Kidney capillary endothelial cell (primary cell): ENCODE results near the gene FLCN.
"Not testable (repeated sequence)": the region's sequence is repeated elsewhere in the genome, so short reads cannot be mapped to it uniquely, and the experiment has no call there.

Source experiments
- DNase-seq: peaks from one replicate; pipeline ENCODE4 v3.0.0-alpha.2; 2018; ENCODE audit warnings: low spot score

FLCN gene

GRCh38 chr17:17237026-17237799 lies at the start of gene FLCN:
TSS of gene FLCN (minus strand) at chr17:17237168. CDS start at chr17:17228137, 9,031 bp downstream.
- DNase-seq, result peak; percentile 83

GRCh38 chr17:17285951-17286350 lies 49.0 kb upstream of the FLCN start:
- DNase-seq, result no peak

- DNase-seq, result peak; percentile 94
Measured at GRCh38 chr17:17280613-17281549, 43.9 kb upstream of the FLCN start, which contains the start of gene COPS3. TSS of gene COPS3 (minus strand) at chr17:17281246. CDS start at chr17:17281186, 60 bp downstream.

GRCh38 chr17:17279316-17279715 lies 42.3 kb upstream of the FLCN start:
- no peak for DNase-seq

- not testable (repeated sequence) for DNase-seq
Measured at GRCh38 chr17:17277431-17277830, 40.5 kb upstream of the FLCN start.

GRCh38 chr17:17275971-17276370 lies 39.0 kb upstream of the FLCN start:
- DNase-seq, result no peak

- DNase-seq, result no peak
Measured at GRCh38 chr17:17269926-17270773, 33.2 kb upstream of the FLCN start.

GRCh38 chr17:17264430-17264829 lies 27.5 kb upstream of the FLCN start:
- no peak for DNase-seq

GRCh38 chr17:17258998-17259397 lies 22.0 kb upstream of the FLCN start:
- DNase-seq, result no peak

GRCh38 chr17:17258011-17258410 lies 21.0 kb upstream of the FLCN start:
- DNase-seq, result no peak

GRCh38 chr17:17256316-17256715 lies 19.3 kb upstream of the FLCN start:
- DNase-seq, result no peak

- not testable (repeated sequence) for DNase-seq
Measured at GRCh38 chr17:17255689-17256088, 18.7 kb upstream of the FLCN start.

GRCh38 chr17:17254036-17254435 lies 17.1 kb upstream of the FLCN start:
- no peak for DNase-seq

- DNase-seq, result no peak
Measured at GRCh38 chr17:17253406-17253805, 16.4 kb upstream of the FLCN start.

GRCh38 chr17:17252149-17252661 lies 15.2 kb upstream of the FLCN start:
- no peak for DNase-seq

- no peak for DNase-seq
Measured at GRCh38 chr17:17246879-17247278, 9.9 kb upstream of the FLCN start.

GRCh38 chr17:17243163-17243562 lies 6.2 kb upstream of the FLCN start:
- no peak for DNase-seq

GRCh38 chr17:17242246-17242645 lies 5.3 kb upstream of the FLCN start:
- no peak for DNase-seq

GRCh38 chr17:17241656-17242055 lies 4.7 kb upstream of the FLCN start:
- DNase-seq, result no peak

GRCh38 chr17:17239832-17240231 lies 2.9 kb upstream of the FLCN start:
- no peak for DNase-seq

GRCh38 chr17:17236295-17237025 lies 508 bp downstream of the FLCN start:
- DNase-seq, result peak; percentile 14
